GM19467 (cell line): ENCODE results near the gene AXDND1.

Experiments used
- ATAC-seq: cut with Tn5 transposase; IDR thresholded peaks from one replicate; pipeline ENCODE4 v1.9.1; 2021; ENCODE audit warnings: mild to moderate bottlenecking, moderate library complexity; ENCODE audit not compliant: unreplicated experiment

The AXDND1 gene

DNA sequence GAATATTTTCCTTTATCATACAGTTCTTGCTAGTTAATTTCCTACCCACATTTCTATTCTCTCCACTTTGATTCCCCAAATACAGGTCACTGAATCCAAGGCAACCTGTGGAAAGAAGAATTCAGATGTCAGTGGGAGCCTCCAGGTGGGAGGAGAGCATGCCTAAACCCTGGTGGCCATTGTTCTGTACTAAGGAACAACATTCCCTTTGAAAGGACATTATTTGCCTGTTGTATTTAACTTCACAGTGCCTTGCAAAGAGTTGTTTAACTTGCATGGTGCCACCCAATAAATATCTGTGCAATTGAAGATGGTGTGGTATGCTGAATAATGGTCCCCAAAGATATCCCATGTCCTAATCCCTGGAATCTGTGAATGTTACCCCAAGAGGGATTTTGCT, 188.7 kb downstream of the AXDND1 start:
- ATAC-seq = no peak

DNA sequence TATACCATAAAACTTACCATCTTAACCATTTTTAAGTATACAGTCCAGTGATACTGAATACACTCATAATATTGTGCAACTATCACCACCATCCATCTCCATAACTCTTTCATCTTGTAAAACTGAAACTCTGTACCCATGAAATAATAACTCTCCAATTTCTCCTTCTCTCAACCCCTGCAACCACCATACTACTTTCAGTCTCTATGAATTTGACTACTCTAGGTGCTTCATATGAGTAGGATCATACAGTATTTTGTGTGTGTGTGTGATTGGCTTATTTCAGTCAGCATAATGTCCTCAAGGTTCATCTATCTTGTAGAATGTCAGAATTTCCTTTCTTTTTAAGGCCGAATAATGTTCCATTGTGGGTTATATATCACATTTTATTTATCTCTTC, 192.3 kb downstream of the AXDND1 start:
- no peak for ATAC-seq

DNA sequence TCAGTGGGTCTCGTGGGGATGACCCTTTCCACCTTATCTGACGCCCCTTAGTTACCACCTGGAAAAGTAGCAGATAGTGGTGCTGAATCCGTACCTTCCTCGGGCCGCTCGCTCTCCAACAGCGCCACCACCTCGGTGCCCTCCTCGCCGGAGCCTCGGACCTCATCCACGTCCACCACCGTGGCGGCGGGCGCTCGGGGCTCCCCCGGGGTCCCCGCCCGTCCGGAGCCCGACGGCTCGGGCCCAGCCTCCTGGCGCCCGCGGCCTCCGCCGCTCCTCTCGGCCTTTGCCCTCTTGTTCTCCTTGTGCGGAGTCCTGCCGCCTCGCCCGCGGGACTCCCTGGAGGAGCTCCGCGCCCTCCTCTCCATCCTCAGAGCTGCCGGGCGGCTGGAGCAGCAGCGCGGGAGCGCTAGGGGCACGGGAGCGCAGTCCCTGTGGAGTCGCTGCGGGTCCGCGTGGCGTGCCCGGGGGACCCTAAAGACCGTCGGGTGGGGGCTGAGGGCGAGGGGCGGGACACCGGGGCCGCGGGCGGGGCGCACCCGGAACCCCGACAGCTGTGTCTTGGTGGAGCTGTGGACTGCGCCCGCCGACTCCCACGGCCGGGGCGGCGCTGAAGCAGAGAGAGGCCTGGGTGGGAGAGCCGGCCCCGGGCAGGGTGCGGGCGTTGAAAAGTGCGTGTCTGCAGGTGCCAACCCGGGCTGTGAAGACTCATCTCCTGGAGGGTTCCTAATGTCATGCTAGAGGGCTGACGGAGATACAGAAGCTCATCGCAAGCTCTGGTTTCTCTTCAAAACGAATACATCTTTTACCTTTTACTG, 209.9 kb downstream of the AXDND1 start, which contains the start of gene NPHS2:
NPHS2 (minus strand) TSS at position 452 of the 818 bp plus-strand sequence; CDS start at position 368, 84 bp downstream.
- ATAC-seq = no peak

DNA sequence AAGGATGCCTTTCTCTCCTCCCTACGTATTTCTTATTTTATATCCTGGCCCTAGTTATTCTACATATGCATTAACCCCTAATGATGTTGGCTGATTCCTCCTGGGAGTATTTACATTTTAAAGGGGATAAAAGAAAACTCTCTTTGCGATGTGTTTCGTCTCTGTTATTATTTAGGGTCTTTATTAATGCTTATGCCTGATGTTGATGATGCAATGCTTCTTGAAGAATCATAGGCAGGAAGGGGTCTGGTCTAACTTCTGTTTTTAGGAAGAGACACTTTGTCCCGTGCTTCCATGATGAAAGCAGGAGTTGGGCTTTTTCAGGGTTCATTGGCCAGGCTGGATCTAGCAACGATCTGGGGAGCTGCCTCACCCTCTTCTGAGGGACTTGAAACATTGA, 210.7 kb downstream of the AXDND1 start:
- ATAC-seq = no peak

DNA sequence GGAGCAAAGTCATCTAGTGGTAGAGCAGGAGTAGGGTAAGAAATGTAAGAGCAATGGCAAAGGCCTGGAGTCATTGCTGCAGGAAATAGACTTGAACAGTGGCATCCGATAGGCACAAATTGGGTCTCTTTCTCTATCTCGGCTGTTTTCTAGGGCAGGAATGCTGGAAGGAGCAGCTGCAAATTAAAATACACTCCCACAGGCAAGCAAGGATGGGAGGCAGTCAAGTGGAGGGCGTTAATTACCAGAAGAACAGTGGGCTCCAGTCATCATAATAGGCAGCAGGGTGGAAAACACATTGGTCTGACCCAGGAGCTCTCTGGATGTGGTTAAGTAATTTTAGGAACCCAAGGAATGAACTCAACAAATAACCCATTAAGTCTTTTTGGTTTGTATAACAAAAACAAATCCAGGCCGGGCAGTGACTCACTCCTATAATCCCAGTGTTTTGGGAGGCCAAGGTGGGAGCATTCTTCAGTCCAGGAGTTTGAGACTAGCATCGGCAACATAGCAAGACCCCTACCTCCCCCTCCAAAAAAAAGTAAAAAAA, 218.1 kb downstream of the AXDND1 start:
- no peak for ATAC-seq

DNA sequence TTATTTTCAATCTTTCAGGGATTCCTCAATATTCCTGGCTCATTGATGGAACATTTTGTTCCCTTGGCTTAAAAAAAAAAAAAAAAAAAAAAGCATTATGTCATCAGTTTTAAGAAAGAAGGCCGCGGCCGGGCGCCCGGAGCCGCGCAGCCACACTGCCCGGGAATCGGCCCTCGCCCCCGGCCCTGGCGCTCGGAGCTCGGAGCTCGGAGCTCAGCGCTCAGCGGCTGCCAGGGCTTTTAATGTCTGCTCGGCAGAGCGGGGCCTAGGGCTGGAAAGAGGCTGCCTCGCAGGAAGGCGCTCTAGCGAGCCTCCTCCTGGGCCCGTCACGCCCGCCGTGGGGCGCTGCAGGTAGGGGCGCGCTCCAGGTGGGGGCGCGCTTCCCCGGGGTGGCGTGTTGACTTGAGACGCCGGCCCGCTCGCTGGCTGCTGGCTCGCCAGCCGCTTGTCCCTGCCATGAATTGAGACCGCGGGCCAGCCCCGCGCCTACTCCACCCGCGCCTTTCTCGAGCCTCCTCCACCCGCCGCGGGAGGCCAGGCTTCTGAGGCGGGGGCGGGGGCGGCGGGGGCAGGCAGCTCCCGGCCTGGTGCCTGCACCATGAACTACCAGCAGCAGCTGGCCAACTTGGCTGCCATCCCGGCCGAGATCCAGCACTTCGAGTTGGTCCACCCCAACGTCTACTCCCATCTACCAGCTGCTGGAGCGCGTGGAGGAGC, 220.5 kb downstream of the AXDND1 start:
- no peak for ATAC-seq

DNA sequence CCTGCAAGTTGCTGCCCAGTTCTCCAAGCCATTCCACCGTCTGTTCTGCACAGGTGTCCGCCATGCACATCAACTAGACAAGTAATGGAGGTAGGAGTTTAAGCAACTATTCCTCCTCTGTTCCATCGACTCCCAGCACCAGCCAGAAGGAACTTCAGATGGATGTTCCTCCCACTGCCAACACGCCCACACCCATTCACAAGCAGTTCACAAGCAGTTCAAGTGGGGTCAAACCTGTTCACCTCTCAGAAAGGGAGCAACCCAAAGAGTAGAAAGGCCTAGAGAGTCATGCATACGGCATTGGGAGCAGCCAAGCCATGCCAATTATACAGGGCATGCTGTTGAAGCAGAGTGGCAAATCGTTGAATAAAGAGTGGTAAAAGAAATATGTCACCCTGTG, 221.6 kb downstream of the AXDND1 start:
- ATAC-seq = no peak

DNA sequence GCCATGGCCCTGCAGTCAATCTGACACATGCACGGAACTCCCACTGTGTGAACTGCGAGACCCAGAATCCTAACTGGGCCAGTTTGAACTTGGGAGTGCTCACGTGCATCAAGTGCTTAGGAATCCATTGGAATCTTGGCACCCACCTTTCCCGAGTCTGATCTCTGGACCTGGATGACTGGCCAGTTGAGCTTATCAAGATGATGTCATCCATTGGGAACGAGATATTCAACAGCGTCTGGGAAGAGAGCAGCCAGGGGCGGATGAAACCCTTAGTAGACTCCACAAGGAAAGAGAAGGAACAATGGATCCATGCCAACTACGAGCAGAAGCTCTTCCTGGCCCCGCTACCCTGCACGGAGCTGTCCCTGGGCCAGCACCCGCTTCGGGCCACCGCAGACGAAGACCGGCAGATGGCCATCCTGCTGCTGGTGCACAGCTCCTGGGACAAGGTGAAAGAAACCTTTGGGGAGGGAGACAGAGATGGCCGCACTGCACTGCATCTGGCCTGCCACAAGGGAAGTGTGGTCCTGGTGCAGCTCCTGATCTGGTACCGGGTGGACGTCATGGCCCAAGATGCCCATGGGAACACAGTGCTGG, 222.8 kb downstream of the AXDND1 start:
- ATAC-seq = no peak

DNA sequence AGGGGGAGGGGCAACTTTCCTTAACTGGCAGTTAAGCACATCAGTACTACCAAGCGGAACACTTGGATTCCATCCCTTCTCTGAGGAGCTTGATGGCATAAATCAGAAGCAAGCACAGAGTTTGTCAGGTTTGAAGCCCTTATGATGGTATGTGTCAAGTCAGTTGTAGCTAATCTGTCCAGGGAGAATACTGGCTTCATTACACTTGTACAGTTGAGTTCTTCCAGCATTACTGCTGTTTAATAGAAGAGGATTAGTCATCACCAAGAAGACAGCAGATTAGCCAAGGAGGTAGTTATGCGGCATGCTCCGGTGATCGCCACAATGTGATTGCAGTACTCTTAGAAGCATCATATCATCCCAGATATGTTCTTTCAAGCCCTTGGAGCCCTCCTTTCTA, 223.7 kb downstream of the AXDND1 start:
- ATAC-seq = no peak

DNA sequence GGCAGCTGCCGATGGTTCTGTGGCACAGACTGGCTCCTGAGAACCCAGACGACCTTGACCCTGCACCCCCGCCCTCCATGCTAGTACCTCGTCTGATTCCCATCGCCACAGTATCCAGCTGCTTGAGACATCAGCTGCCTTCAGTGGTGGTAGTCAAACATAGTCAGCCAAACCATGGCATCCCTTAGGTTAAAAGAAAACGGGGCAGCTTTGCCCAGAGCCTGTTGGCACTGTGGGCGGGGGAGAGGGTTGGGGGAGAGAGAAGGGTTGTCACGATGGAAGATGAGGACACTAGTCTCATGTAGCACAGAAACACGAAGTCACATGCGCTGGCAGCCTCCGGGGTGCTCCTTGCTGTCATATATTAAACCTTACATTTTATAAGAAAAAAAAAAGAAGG, 224.9 kb downstream of the AXDND1 start:
- no peak for ATAC-seq

DNA sequence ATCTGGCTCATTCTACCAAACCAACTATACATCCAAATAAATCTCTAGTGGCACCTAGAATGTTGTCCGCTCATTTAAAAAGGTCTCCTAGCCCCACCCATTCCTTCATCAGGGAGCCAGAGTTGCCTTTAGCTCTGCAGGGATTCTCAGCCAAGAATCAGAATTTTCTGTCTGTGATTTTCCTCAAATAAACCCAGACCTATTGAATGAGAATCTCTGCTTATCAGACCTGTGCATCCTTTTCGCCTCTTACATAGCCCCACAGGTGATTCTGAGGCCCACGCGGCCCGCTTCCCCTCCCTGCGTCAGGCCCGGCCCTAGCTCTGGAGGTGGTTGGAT, 225.5 kb downstream of the AXDND1 start:
- no peak for ATAC-seq

DNA sequence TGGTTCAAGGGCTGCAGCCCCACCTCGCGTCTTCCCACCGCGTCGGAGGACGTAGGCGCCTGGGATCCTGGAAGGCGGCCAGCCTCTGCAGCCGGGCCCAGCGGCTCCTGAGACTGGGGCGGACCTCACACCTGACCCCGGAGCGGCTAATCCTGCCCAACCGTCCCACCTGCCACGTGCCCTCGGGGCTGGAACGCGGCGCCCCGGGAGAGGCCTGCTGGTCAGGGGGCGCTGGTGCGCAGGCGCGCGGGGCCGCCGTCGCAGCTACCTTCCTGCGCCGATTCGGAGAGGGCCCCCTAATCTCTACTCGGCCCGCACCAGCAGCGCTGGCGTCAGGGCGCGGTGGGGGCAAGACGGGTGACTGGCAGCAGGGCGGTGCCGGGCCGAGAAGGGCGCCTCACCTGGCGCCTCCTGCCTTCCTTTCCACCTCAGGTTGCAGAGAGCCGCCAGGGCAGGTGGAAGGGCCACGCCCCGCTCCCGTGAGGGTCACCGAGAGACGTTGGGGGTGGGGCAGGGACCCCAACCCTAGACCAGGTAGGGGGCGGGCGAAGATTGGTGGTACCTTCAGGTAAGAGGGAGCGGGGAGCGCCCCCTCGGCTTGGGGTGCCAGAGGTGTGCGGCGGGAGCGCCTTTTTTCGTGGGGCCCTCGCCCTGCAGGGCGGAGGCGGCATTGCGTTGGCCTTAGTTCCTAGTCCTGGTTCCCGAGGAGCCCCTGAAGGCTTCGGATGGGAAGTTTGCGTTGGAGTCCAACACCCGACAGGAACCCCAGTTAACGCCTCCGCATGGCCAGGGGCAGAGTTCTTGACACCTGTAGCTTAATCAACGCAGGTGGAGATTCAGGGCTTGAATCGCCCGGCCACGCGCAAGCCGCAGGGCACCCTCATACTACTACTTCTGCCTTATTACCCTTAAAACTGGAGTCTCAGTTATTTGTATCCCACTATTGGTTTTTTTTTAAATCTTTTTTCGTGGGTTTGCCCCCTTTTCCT, 226.1 kb downstream of the AXDND1 start, which contains the start of gene TDRD5:
TDRD5 (plus strand) TSS at position 241 of the 989 bp plus-strand sequence. CDS start 784 bp downstream, outside the sequence.
- no peak for ATAC-seq

DNA sequence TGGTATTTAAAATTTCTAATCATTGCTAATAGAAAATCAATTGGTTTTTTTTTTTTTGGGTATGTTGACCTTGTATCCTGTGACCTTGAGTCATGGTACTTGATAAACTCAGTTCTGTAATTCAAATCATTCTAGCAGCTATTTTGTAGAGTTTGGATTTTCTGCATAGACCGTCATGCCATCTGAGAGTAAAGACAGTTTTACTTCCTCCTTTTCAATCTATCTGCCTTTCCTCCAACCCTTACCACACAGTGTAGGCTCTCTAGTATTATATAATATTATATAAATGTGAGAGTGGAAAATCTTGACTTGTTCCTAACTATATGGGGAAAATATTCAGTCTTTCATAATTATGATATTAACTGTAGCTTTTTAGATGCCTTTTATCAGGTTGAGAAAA, 232.9 kb downstream of the AXDND1 start:
- ATAC-seq = no peak

DNA sequence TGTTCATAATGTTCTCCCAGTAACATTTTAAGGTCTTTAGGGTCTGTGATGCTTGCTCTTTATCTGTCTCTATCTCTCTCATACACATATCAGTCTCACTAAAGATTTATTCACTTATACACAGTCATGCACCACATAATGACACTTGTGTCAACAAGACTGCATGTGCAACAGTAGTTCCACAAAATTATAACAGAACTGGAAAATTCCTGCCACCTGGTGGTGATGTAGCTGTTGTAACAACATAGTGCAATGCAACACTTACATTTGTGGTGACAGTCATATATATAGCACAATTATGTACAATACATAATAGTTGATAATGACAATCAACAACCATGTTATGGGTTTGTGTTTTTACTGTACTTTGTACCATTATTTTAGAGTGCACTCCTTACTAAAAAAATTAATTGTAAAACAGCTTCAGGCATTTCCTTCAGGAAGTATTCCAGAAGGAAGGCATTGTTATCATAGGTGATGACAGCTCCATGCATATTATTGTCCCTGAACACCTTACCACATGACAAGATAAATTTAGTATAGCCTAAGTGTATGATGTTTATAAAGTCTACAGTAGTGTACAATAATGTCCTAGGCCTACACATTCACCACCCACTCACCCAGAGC, 234.0 kb downstream of the AXDND1 start:
- ATAC-seq = no peak

DNA sequence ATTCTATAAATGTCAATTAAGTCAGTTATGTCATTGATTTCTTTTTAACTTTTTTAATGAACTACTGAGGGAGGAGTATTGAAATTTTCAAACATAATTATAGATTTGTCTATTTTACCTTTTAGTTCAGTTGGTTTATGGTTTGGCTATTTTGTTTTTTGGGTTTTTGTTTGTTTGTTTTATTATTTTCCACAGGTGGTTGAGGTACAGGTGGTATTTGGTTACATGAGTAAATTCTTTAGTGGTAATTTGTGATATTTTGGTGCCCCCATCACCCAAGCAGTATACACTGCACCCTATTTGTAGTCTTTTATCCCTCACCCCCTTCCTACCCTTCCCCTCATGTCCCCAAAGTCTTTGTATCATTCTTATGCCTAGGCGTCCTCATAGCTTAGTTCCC, 235.3 kb downstream of the AXDND1 start:
- no peak for ATAC-seq
